Measurements from ENCODE around the gene OR6K6. TPM values are rescaled to one million over a fixed set of nuclear protein-coding genes. Genes with fewer than 3 reads are reported as not detected.

The OR6K6 gene
- total RNA-seq, 1 donor from 2014 or later = not detected

DNA sequence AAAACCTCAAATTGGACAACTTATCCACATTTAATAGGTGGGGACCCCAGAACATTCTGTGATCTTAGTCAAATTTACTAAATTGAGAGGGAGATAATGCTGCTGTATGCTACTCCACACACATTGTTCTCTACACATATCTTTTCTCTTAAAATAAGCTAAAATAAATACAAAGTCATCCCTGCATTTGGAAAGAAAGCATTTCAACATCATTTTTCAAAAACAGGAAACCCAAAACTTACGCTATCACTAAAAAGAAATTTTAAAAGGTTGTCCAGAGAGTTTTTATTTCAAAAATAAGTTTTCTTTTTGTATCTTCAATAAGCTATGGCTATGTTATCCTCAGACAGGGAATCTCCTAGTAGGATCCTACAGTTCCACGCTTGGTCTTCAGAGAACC lies 46.0 kb downstream of the OR6K6 start:
- DNase-seq (ENCODE audit: low read depth in 2 of 2) = no peak

DNA sequence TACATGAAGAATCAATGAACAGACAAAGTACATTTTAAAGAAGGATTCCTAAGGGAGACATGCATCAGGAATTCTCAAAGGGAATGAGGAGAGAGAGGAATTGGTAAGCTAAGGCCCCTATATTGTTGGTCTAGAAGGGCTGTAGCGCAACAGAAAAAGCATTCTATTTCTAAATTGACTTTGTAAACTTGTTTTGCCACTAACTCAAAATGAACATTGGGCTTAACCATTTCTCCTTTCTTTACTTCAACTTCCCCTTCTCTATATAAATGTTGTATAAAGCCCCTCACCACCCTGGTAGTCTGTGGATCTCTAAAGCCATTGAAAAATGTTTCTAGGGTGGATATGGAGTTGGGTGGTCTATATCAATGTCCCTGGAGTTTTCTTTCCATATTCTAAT lies 46.9 kb downstream of the OR6K6 start:
- DNase-seq (ENCODE audit: low read depth in 2 of 2) = no peak

DNA sequence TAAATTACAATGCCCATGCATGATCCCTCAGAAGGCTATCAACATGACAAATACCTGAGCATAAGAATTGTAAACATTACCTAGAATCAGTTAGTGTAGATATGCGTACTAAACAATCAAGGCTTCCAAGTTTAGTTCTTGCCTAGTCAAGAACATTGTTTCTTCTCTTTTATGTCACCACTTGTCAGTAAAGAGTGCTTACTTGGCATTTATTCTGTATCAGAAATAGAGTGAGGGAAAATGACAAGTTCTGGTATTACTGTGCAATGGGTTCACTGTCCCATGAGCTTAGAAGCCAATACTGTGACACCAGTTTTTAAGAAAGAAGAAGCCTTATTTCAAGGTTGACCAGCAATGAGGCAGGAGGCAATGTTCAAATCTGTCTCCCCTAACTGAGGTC lies 49.2 kb downstream of the OR6K6 start:
- DNase-seq (ENCODE audit: low read depth in 2 of 2) = no peak

Other genes with a start within 250 kb of the OR6K6 start
- not detected in 2 replicates for gene OR6Y1, start 200.3 kb upstream of the OR6K6 start, total RNA-seq
- not detected in 2 replicates for gene OR6P1, start 184.1 kb upstream of the OR6K6 start, total RNA-seq
- not detected in 2 replicates for gene OR10X1, start 174.8 kb upstream of the OR6K6 start, total RNA-seq
- gene OR10Z1, start 149.5 kb upstream of the OR6K6 start, total RNA-seq = not detected in 2 replicates
- 1.3 and 2.0 TPM in 2 replicates for gene SPTA1, start 68.0 kb upstream of the OR6K6 start, total RNA-seq
- gene OR6K2, start 54.1 kb upstream of the OR6K6 start, total RNA-seq = not detected in 2 replicates
- not detected in 2 replicates for gene OR6K3, start 34.0 kb upstream of the OR6K6 start, total RNA-seq
- gene OR6N1, start 17.5 kb downstream of the OR6K6 start, total RNA-seq = not detected in 2 replicates
- gene OR6N2, start 26.5 kb downstream of the OR6K6 start, total RNA-seq = not detected in 2 replicates
- gene MNDA, start 76.6 kb downstream of the OR6K6 start, total RNA-seq = not detected in 2 replicates
- gene PYHIN1, start 176.8 kb downstream of the OR6K6 start, total RNA-seq = not detected in 2 replicates

Data from dermis microvascular lymphatic vessel endothelial cell (primary cell).